Measurements from ENCODE around the gene HOXB4.
A peak's percentile ranks its signal among the peaks of the same experiment; 100 is the strongest.

The HOXB4 gene

GRCh38 chr17:48601539-48602425 lies 23.6 kb upstream of the HOXB4 start:
- no peak for DNase-seq (ENCODE audit: low read depth)

- DNase-seq (ENCODE audit: low read depth), result no peak
Observed at GRCh38 chr17:48601207-48601538, 23.0 kb upstream of the HOXB4 start.

GRCh38 chr17:48600244-48601098 lies 22.3 kb upstream of the HOXB4 start:
- no peak for DNase-seq (ENCODE audit: low read depth)

GRCh38 chr17:48599354-48599753 lies 21.2 kb upstream of the HOXB4 start:
- no peak for DNase-seq (ENCODE audit: low read depth)

- no peak for DNase-seq (ENCODE audit: low read depth)
Observed at GRCh38 chr17:48598736-48599135, 20.6 kb upstream of the HOXB4 start.

GRCh38 chr17:48597778-48598631 lies 19.9 kb upstream of the HOXB4 start:
- no peak for DNase-seq (ENCODE audit: low read depth)

GRCh38 chr17:48597528-48597777 lies 19.3 kb upstream of the HOXB4 start:
- no peak for DNase-seq (ENCODE audit: low read depth)

- DNase-seq (ENCODE audit: low read depth), result no peak
Observed at GRCh38 chr17:48596735-48597527, 18.8 kb upstream of the HOXB4 start.

GRCh38 chr17:48596000-48596734 lies 18.0 kb upstream of the HOXB4 start:
- no peak for DNase-seq (ENCODE audit: low read depth)

- DNase-seq (ENCODE audit: low read depth), result no peak
Observed at GRCh38 chr17:48595278-48595999, 17.3 kb upstream of the HOXB4 start.

- DNase-seq (ENCODE audit: low read depth), result no peak
Observed at GRCh38 chr17:48594538-48595277, 16.6 kb upstream of the HOXB4 start.

- DNase-seq (ENCODE audit: low read depth), result peak; percentile 57
Observed at GRCh38 chr17:48593840-48594537, 15.8 kb upstream of the HOXB4 start.

- no peak for DNase-seq (ENCODE audit: low read depth)
Observed at GRCh38 chr17:48593126-48593829, 15.1 kb upstream of the HOXB4 start, which contains the start of gene HOXB5. Gene HOXB5, minus strand, starts transcription at chr17:48593779. Its CDS starts 97 bp downstream, at chr17:48593682.

- DNase-seq (ENCODE audit: low read depth), result no peak
Observed at GRCh38 chr17:48592577-48592976, 14.4 kb upstream of the HOXB4 start.

GRCh38 chr17:48592057-48592514 lies 13.9 kb upstream of the HOXB4 start:
- DNase-seq (ENCODE audit: low read depth), result no peak

- DNase-seq (ENCODE audit: low read depth), result no peak
Observed at GRCh38 chr17:48591255-48592056, 13.3 kb upstream of the HOXB4 start.

- DNase-seq (ENCODE audit: low read depth), result no peak
Observed at GRCh38 chr17:48590607-48591161, 12.5 kb upstream of the HOXB4 start.
